Tibial nerve (tissue), 4 donors: ENCODE results near the gene LRRC58. TPM values are rescaled to one million over a fixed set of nuclear protein-coding genes. Genes with fewer than 3 reads are reported as not detected.

Experiments used
- DNase-seq, 2 donors: peaks; one replicate each; pipeline ENCODE4 v3.0.0-alpha.2; 2019; ENCODE audit warnings: low spot score in 2 of 2
- H3K27ac ChIP-seq, 4 donors: fragments of 200-600 bp; sonication (generic) in 3 of 4; one replicate each; pipeline ENCODE4 v1.5.1; 2017 to 2019; ENCODE audit warnings: mild to moderate bottlenecking in 1 of 4
- H3K27me3 ChIP-seq, 2 donors: fragments of 200-600 bp; sonication (generic) in 1 of 2; one replicate each; pipeline versions ENCODE4 v1.5.1 to v1.6.0; 2017 to 2019
- H3K36me3 ChIP-seq, 3 donors: fragments of 200-600 bp; sonication (generic); one replicate each; pipeline ENCODE4 v1.5.1; 2018 to 2019
- H3K4me1 ChIP-seq, 4 donors: fragments of 200-600 bp; sonication (generic) in 3 of 4; one replicate each; pipeline ENCODE4 v1.5.1; 2017 to 2019
- H3K4me3 ChIP-seq, 4 donors: fragments of 200-600 bp; sonication (generic) in 3 of 4; one replicate each; pipeline ENCODE4 v1.5.1; 2017 to 2019; ENCODE audit warnings: mild to moderate bottlenecking in 1 of 4, moderate library complexity in 1 of 4
- H3K9me3 ChIP-seq, 4 donors: fragments of 200-600 bp; sonication (generic) in 3 of 4; one replicate each; pipeline ENCODE4 v1.5.1; 2017 to 2019
- EP300 ChIP-seq, 2 donors: sonication (generic); formaldehyde crosslinking; IDR thresholded peaks; one replicate each; pipeline ENCODE4 v1.6.1; 2017; ENCODE audit warnings: antibody characterized with exemption in 2 of 2, mild to moderate bottlenecking in 1 of 2
- POLR2A ChIP-seq, 2 donors: fragments of 450-650 bp; IDR thresholded peaks; one replicate each; pipeline ENCODE4 v1.6.1; 2017; ENCODE audit warnings: antibody characterized with exemption in 2 of 2, mild to moderate bottlenecking in 2 of 2, moderate library complexity in 2 of 2
- WGBS, 2 donors: methylation state at CpG; one replicate each; pipeline ENCODE4 v1.1.5; 2018; 5-methylcytosine and 5-hydroxymethylcytosine counted together
- total RNA-seq, 4 donors: library from RNA; depleted of rRNA; stranded (reverse); fragments of >200 nt; gene quantifications; one replicate each; pipeline ENCODE4 v1.1.0, GENCODE V29; 2016
- TF ChIP-seq, protein P1 (sequence below), 5 experiments: fragments of 200-600 bp in 3 of 5; fragments of 450-650 bp in 2 of 5; sonication (generic) in 3 of 5; IDR thresholded peaks; one replicate each; pipeline ENCODE4 v1.5.1; 2016 to 2019; ENCODE audit warnings: antibody characterized with exemption in 5 of 5, mild to moderate bottlenecking in 3 of 5, moderate library complexity in 2 of 5

Gene LRRC58
- total RNA-seq, 4 donors from 2014 or later: 36.6 to 53.2 (median 44.0) TPM

DNA sequence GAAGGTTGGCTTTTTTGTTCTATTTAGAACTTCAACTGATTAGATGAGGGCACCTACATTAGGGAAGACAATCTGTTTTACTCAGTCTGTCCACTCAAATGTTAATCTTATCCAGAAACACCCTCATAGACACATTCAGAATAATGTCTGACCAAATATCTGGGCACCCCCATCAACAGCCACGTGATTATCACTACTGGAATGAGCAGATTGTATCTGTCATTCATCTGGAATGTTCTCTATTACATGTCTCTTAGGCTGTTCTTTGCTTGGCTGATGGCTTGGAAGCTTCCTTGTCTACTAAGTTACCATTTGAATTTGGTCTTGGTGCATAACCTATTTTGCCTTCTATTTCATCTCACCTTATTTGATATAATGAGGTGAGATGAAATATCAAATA is 15.7 kb upstream of the LRRC58 start:
- Histone ChIP-seq H3K4me3 (no peak overlapping the region), H3K27me3 (no peaks in the 10 kb centered on the region), H3K9me3 (no peaks in the 10 kb centered on the region), H3K36me3 (no peaks in the 10 kb centered on the region), H3K4me1 (no peaks in the 10 kb centered on the region), H3K27ac (no peak overlapping the region)
- no peak for TF ChIP-seq POLR2A (IDR thresholded peaks at IDR 0.05)
- no peak for TF ChIP-seq EP300 (IDR thresholded peaks at IDR 0.05)
- TF ChIP-seq, protein P1, sequence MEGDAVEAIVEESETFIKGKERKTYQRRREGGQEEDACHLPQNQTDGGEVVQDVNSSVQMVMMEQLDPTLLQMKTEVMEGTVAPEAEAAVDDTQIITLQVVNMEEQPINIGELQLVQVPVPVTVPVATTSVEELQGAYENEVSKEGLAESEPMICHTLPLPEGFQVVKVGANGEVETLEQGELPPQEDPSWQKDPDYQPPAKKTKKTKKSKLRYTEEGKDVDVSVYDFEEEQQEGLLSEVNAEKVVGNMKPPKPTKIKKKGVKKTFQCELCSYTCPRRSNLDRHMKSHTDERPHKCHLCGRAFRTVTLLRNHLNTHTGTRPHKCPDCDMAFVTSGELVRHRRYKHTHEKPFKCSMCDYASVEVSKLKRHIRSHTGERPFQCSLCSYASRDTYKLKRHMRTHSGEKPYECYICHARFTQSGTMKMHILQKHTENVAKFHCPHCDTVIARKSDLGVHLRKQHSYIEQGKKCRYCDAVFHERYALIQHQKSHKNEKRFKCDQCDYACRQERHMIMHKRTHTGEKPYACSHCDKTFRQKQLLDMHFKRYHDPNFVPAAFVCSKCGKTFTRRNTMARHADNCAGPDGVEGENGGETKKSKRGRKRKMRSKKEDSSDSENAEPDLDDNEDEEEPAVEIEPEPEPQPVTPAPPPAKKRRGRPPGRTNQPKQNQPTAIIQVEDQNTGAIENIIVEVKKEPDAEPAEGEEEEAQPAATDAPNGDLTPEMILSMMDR (IDR thresholded peaks at IDR 0.05): no peak
- no peak for DNase-seq
- 24 to 30% methylated on average over 1 of the region's 1 CpG for WGBS, 2 donors

DNA sequence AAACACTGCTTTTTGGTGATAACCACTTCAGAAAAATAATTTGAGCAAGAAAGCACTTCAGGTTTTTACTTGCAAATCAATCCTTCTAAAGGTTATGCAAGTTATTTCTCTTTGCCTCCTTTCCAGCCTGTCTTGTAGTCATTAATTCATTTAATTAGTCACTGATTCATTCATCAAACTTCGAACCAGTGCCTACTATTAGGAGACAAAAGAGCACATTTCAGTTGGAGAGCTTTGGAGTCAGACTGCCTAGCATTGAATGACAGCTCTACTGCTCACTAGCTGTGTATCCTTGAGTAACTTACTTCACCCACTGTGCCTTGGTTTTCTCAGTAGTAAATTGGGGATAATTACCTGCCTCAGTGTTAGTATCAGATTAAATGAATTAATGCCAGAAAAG is 14.9 kb upstream of the LRRC58 start:
- TF ChIP-seq EP300 (IDR thresholded peaks at IDR 0.05) (no peak), POLR2A (IDR thresholded peaks at IDR 0.05) (no peak)
- TF ChIP-seq, protein P1 (IDR thresholded peaks at IDR 0.05): no peak
- Histone ChIP-seq H3K4me3 (no peak overlapping the region), H3K27me3 (no peaks in the 10 kb centered on the region), H3K27ac (no peak overlapping the region), H3K4me1 (no peaks in the 10 kb centered on the region), H3K9me3 (no peaks in the 10 kb centered on the region), H3K36me3 (no peaks in the 10 kb centered on the region)
- 73 to 74% methylated on average over 1 of the region's 1 CpG for WGBS, 2 donors
- no peak for DNase-seq

DNA sequence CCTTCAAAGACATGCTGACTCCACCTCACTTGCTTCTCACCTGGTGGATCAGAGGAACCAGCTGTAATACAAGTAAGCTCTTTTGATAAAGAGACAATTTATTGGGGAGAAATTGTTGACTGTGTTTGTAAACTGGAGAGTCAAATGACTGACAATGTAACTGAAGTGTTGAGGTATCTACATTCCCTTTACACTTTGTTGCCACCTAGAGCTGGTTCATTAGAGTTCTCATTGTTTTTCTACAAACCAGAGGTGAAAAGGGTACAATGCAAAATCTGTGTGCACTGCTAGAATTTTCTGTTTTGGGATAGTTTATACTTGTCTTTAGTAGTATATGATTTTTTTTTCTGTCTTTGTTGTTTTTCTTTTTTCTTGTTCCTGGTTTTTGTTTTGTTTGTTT is 8.7 kb upstream of the LRRC58 start:
- H3K4me1 ChIP-seq: no peaks in the 10 kb centered on the region
- no peak for DNase-seq
- TF ChIP-seq POLR2A (IDR thresholded peaks at IDR 0.05) (no peak), EP300 (IDR thresholded peaks at IDR 0.05) (no peak)
- TF ChIP-seq, protein P1 (IDR thresholded peaks at IDR 0.05): no peak
- H3K36me3 ChIP-seq: no peaks in the 10 kb centered on the region
- no peak overlapping the region for H3K4me3 ChIP-seq
- no peaks in the 10 kb centered on the region for H3K9me3 ChIP-seq
- H3K27me3 ChIP-seq: no peaks in the 10 kb centered on the region
- no peak overlapping the region for H3K27ac ChIP-seq

DNA sequence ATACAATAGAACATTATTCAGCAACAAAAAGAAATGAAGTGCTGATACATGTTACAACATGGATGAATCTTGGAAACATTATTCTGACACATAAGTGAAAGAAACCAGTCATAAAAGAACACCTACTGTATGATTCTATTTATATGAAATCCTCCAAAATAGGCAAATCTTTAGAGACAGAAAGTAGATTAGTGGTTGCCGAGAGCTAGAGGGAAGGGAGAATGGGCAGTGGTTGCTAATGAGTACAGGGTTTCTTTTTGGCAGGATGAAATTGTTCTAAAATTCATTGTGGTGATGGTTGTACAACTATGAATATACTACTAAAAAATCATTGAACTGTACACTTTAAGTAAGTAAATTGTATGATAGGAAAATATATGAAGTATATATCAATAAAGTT is 6.3 kb upstream of the LRRC58 start:
- no peaks in the 10 kb centered on the region for H3K9me3 ChIP-seq

DNA sequence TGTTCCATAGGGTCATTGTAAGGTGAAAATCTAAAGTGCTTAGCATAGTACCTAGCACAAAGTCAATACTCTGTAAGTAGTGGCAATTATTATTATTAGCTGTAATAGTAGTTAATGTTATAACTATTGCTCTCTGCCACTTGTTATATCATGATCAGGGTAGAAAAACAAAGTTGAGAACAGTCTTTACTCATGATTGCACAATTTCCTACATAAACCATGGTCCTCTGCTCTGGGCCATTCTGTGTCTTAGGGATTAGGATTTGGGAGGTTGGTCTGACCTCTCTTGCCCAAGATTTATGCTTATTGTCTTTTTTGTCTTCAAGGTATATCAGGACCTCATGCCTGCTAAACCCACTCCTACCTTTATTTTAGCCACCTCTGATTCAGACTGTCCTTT is 4.3 kb upstream of the LRRC58 start:
- H3K27me3 ChIP-seq: no peaks in the 10 kb centered on the region
- no peaks in the 10 kb centered on the region for H3K36me3 ChIP-seq
- DNase-seq: no peak
- H3K4me1 ChIP-seq: peaks cover 0 to 17% (median 5%) of the 10 kb centered on the region in 4 donors
- TF ChIP-seq EP300 (IDR thresholded peaks at IDR 0.05) (no peak), POLR2A (IDR thresholded peaks at IDR 0.05) (no peak)
- TF ChIP-seq, protein P1 (IDR thresholded peaks at IDR 0.05): no peak
- no peak overlapping the region for H3K27ac ChIP-seq
- H3K9me3 ChIP-seq: no peaks in the 10 kb centered on the region
- no peak overlapping the region for H3K4me3 ChIP-seq

More for the DNA sequence above, 6.3 kb upstream of the LRRC58 start:
- Histone ChIP-seq H3K36me3 (no peaks in the 10 kb centered on the region), H3K4me3 (no peak overlapping the region), H3K27me3 (no peaks in the 10 kb centered on the region), H3K4me1 (peaks cover 0 to 11% (median 5%) of the 10 kb centered on the region in 4 donors), H3K27ac (no peak overlapping the region)
- TF ChIP-seq EP300 (IDR thresholded peaks at IDR 0.05): no peak
- TF ChIP-seq, protein P1 (IDR thresholded peaks at IDR 0.05): no peak
- TF ChIP-seq POLR2A (IDR thresholded peaks at IDR 0.05): no peak
- no peak for DNase-seq
- WGBS, 2 donors: 72 to 81% methylated on average over 1 of the region's 1 CpG
